GM18861 (cell line): Measurements from ENCODE around the gene CEND1.

Source experiments
- ATAC-seq: cut with Tn5 transposase; IDR thresholded peaks from one replicate; pipeline ENCODE4 v1.9.1; 2021; ENCODE audit not compliant: unreplicated experiment

CEND1 gene

DNA sequence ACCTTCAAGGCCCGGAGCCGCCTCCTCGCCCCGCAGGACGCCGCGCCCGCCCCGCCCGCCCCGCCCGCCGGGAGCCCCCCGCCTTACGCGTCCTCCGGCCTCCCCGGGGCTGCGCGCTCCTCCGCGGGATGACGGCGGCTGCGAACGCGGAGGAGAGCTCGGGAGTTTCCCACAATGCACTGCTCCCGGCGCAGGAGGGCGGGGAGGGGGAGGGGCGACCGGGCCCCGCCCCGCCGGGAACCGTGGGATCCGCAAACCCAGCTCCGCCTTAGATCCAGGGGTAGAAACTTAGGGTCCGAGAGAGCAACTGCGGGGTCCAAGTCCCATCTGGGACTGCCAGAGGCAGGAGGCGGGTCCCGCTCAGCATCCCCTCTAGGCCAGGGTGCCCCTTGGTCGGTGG is at the start of gene CEND1:
TSS of gene CEND1 (minus strand) at position 148 of the 400 bp plus-strand sequence. CDS start 1,514 bp downstream, outside the sequence.
- ATAC-seq, result no peak

GRCh38 chr11:839280-839623 is 49.4 kb upstream of the CEND1 start:
- no peak for ATAC-seq

GRCh38 chr11:838441-839279 is 48.8 kb upstream of the CEND1 start:
- ATAC-seq, result no peak

- no peak for ATAC-seq
These were observed 48.1 kb upstream of the CEND1 start for GRCh38 chr11:837990-838307.

DNA sequence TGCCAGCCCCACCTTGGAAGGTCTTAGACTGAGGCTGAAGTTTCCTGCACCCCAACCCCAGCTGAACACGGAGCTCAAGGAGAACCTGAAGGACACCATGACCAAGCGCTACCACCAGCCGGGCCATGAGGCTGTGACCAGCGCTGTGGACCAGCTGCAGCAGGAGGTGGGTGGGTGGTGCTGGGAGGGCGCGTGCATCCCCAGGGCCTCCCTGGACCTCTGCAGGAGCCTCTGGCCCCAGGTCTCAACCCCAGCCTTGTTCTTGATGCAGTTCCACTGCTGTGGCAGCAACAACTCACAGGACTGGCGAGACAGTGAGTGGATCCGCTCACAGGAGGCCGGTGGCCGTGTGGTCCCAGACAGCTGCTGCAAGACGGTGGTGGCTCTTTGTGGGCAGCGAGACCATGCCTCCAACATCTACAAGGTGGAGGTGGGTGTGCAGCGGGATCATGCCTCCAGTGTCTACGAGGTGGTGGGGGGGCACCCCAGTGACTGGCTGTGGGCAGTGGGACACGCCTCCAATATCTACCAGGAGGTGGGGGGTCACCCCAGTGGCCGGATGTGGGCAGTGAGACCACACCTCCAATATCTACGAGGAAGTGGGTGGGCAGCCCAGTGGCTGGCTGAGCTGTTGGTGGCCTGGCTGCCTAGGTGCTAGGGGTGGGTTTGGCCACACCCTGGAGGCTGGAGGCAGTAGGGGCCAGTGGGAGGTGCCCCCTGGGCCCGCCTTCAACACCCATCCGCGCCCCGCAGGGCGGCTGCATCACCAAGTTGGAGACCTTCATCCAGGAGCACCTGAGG is 47.5 kb upstream of the CEND1 start:
- no peak for ATAC-seq

GRCh38 chr11:836700-837099 is 46.8 kb upstream of the CEND1 start:
- ATAC-seq, result no peak

DNA sequence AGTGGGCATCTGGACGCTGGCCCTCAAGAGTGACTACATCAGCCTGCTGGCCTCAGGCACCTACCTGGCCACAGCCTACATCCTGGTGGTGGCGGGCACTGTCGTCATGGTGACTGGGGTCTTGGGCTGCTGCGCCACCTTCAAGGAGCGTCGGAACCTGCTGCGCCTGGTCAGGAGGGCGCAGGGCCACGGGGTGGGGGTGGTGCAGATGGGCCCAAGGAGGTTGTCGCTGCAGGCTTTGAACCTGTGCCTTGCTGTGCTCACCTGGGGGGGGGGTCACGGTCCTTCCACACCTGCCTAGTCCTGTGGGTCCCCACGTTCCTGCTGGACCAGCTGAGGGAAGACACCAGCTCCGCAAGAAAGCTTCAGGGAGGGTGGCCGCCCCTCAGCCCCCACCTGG is 46.4 kb upstream of the CEND1 start:
- no peak for ATAC-seq

DNA sequence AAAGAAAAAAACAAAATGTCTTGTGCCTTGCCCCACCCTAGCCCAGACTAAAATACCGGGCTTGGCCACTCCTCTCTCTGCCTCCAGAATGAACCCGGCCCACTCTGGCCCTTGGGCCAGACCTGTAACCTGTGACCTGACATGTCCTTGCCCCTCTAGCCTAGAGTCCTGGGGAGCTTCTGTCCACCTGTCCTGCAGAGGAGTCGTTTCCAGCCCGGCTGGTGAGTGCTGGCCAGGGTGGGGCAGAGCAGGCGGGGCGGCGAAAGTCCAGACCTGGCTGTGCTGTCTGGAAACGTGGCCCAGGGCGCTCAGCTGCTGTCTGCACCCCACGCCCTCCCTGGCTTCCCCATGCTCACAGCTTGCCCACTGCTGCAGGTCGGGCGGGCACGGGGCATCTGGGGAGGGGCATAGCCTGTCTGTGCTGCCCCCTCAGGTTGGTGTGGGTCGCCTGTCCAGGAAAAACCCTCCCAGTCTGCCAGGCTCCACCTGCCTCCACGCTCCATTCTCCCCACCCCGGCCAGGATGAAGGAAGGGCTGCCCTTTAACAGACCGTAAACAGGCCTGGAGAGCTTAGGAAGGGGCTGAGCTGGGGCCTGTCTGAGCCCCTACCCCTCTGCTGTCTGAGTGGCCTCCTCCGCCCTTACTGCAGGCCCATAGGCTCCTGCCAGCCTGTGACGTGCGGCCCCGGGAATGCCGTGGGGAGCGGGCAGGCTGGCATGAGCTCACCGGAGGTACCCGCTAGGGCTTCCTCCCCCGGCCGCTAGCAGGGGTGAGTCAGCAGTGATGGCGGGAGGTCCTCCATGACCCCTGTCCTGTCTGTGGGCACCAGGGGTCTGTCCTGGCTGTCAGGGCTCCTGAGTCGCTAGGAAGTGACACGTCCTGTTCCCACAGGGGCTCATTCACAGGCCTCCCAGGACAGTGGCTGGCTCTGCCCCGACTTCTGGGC is 44.8 kb upstream of the CEND1 start:
- ATAC-seq, result no peak

DNA sequence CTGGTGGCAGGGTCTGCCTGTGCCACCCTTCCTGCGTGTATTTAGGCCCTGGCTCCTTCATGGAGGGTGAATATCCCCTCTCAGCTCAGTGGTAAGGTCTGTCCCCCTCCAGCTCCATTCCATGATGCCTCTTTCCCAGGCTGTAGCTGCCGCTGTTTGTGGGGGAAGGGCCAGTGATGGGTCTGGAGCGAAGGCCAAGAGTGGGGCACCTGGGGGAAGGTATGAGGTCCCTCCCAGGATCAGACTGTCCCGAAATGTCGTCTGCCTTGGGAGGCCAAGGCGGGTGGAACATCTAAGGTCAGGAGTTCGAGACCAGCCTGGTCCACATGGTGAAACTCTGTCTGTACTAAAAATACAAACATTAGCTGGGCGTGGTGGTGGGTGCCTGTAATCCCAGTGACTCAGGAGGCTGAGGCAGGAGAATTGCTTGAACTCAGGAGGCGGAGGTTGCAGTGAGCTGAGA is 44.0 kb upstream of the CEND1 start:
- ATAC-seq, result no peak

GRCh38 chr11:833114-833791 is 43.4 kb upstream of the CEND1 start:
- no peak for ATAC-seq

DNA sequence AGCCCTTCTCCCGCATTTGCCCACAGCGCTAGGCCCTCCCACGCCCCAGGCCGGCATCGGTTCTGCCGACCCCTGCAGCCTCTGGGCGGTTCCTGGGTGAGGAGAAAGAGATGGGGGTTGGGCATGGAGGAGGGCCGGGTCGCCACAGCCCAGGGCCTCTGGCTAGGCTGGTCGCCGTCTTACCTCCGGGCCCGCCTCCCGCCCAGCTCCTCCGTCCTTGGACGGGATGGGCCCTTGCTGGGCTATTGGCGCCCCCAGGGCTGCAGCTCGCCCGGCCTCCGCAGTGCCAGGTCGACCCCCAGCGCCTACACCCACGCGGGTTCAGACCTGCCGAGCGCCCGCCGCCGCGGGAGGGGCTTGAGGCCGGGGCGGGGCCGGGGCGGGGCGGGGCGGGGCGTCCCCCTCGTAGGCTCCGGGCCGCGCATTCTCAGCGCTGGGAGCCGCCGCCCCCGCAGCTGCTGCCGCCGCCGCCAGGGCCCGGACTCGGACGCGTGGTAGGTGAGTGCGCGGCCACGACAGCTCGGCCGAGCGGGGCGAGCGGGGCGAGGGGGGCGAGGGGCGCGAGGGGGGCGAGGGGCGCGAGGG is 42.7 kb upstream of the CEND1 start, which contains the start of gene CD151:
TSS of gene CD151 (plus strand) at position 424 of the 585 bp plus-strand sequence. CDS start 3,118 bp downstream, outside the sequence.
- no peak for ATAC-seq

DNA sequence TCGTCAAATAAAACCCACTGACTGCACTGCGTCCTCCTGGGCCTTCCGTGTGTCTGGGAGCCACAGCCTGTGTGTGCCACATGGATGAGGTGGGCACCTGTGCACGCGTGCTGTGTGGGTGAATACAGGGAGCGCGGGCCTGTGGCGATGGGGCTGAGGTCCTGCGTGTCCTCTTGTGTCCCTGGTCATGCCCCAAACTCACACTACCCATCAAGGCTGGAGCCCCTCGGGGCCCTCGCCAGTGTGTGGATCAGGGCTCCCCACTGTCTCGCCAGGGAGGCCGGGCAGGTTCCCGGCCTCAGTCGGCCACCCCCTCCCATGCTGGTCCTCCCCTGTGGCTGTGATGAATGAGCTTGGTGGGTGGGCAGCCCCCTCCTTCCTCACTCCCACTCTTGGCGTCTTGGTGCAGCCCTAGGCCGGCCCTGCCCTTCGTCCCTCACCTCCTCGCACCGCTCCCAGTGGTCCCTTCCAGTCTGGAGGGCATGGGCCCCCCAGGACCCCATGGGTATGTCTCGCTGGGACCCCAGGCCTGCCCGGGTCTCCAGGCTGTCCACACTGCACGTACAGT is 42.2 kb upstream of the CEND1 start:
- ATAC-seq, result no peak

- no peak for ATAC-seq
These were observed 41.4 kb upstream of the CEND1 start for GRCh38 chr11:831118-831864.

DNA sequence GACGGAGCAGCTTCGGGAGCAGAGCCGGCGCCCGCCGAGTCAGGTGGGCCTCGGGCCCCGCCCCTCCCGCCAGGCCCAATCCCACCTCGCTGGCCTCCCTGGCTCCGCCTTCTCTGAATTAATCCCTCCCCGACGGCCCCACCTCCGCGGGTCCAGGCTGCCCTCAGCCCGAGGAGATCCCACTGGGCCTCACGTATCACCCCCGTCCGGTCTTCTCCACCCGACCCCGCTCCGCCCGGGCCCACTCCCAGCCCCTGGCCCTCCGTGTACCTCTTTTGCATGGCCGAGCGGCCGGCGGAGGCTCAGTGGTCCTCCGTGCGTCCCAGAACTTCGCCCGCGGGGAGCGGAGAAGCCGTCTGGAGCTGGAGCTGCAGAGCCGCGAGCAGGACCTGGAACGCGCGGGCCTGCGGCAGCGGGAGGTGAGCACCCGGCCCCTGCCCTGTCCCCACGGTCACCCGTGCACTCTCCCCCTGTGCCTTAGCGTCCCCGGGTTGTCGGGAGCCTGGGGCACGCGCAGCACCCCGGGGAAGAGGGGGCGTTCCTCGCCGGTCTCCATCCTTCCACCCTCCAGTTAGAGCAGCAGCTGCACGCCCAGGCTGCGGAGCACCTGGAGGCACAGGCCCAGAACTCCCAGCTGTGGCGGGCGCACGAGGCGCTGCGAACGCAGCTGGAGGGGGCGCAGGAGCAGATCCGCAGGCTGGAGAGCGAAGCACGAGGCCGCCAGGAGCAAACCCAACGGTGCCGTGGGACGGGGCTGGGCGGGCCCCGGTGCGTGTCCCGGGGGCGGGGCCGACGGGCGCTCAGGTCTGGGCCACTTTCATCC is 40.6 kb upstream of the CEND1 start:
- ATAC-seq, result no peak

DNA sequence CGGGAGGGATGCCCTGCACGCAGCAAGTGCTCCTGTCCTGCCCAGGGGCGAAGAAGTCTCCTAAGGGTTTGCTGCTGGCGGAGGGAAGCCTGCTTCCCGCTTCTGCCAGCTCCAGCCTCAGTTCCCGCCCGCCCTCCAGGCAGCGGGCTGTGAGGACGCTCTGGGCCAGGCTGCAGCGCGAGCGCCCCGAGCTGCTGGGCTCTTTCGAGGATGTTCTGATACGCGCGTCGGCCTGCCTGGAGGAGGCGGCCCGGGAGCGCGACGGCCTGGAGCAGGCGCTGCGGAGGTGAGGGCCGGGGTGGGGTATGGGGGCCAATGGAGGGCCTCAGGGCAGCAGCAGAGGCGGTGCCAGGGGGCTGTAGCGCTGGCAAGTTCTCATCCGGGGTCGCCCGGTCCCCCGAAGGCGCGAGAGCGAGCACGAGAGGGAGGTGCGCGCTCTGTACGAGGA is 40.0 kb upstream of the CEND1 start:
- ATAC-seq, result no peak

- no peak for ATAC-seq
These were observed 39.4 kb upstream of the CEND1 start for GRCh38 chr11:829176-829846.

DNA sequence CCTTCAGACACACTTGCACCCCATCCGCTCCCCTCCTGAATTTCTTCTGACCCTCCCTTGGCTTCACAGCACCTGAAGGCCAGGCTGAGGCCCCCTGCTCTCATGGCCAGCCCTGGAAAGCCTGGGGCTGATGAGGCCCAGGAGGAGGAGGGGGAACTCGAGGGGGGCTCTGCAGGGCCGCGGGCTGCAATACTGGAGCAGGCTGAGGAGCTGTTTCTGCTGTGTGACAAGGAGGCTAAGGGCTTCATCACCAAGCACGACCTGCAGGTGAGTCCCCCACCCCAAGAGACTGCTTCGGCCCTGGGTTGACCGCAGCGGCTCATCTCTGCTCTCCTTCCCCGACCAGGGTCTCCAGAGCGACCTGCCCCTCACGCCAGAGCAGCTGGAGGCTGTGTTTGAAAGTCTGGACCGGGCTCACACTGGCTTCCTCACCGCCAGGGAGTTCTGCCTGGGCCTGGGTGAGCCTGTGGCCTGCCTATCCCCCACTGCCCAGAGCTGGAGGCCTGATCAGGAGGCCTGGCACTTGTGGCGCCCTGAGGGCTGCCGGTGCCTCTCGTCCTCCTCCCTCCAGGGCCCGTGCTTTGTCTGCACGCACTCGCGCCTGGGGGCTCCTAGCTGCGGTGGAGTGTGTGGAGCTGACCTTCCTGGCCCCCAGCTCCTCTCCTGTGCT is 38.8 kb upstream of the CEND1 start:
- no peak for ATAC-seq
